DND-41 (cell line): ENCODE data around the gene BCL2L11.

ENCODE experiments used
- ATAC-seq: fragments of 200-7000 bp; cut with Tn5 transposase; 3 replicates; pipeline ENCODE4 v1.9.1; 2021; ENCODE audit warnings: low read depth; ENCODE audit not compliant: insufficient read depth
- DNase-seq: peaks from one replicate; pipeline ENCODE4 v3.0.0-alpha.2; 2020
- H2AFZ ChIP-seq: 2 replicates; pipeline ENCODE4 v1.6.0; 2012; ENCODE audit warnings: low read depth, low read length
- H3K27ac ChIP-seq: 2 replicates; pipeline ENCODE4 v1.5.1; 2012; ENCODE audit warnings: low read length, inconsistent platforms
- H3K27me3 ChIP-seq: fragments of 200-600 bp; sonication (generic); 2 replicates; pipeline ENCODE4 v1.6.0; 2012; ENCODE audit warnings: low read length, mild to moderate bottlenecking, inconsistent platforms; ENCODE audit not compliant: insufficient read depth, poor library complexity
- H3K36me3 ChIP-seq: 2 replicates; pipeline ENCODE4 v1.5.1; 2012; ENCODE audit warnings: low read length, inconsistent platforms; ENCODE audit not compliant: insufficient read depth
- H3K4me1 ChIP-seq: 2 replicates; pipeline ENCODE4 v1.5.1; 2012; ENCODE audit warnings: mild to moderate bottlenecking, low read length; ENCODE audit not compliant: insufficient read depth
- H3K4me2 ChIP-seq: 2 replicates; pipeline ENCODE4 v1.6.0; 2012; ENCODE audit warnings: mild to moderate bottlenecking, moderate library complexity, low read length, inconsistent platforms; ENCODE audit not compliant: insufficient read depth
- H3K4me3 ChIP-seq, 2 experiments: fragments of 200-600 bp in 1 of 2; shearing (Covaris generic) in 1 of 2; 2 replicates each; pipeline ENCODE4 v1.5.1; 2012 to 2016; ENCODE audit warnings: inconsistent platforms in 2 of 2, low read length in 2 of 2, mild to moderate bottlenecking in 2 of 2, low read depth in 1 of 2, moderate library complexity in 1 of 2
- H3K79me2 ChIP-seq: 2 replicates; pipeline ENCODE4 v1.6.0; 2012; ENCODE audit warnings: low read length, inconsistent platforms; ENCODE audit not compliant: insufficient read depth
- H3K9ac ChIP-seq: 2 replicates; pipeline ENCODE4 v1.6.0; 2012; ENCODE audit warnings: low read depth, mild to moderate bottlenecking, inconsistent platforms, low read length, moderate library complexity
- H3K9me3 ChIP-seq: 2 replicates; pipeline ENCODE4 v1.5.1; 2012; ENCODE audit warnings: low read length, moderate library complexity, mild to moderate bottlenecking, inconsistent platforms; ENCODE audit not compliant: insufficient read depth, severe bottlenecking
- H4K20me1 ChIP-seq: 2 replicates; pipeline ENCODE4 v1.6.0; 2012; ENCODE audit warnings: low read length; ENCODE audit not compliant: insufficient read depth
- CTCF ChIP-seq: IDR thresholded peaks from 2 replicates; pipeline ENCODE4 v1.5.1; 2012; ENCODE audit warnings: borderline replicate concordance, low read length, moderate library complexity, mild to moderate bottlenecking; ENCODE audit not compliant: poor library complexity, severe bottlenecking; ENCODE audit errors: extremely low read depth
- EZH2 ChIP-seq: IDR thresholded peaks from 3 replicates; pipeline ENCODE4 v1.6.1; 2012; ENCODE audit warnings: borderline replicate concordance, low read depth, mild to moderate bottlenecking, moderate library complexity, low read length, inconsistent platforms; ENCODE audit not compliant: severe bottlenecking

Gene BCL2L11

GRCh38 chr2:111166115-111166514 lies 45.4 kb downstream of the BCL2L11 start:
- ATAC-seq: no peak
- Histone ChIP-seq H3K9me3 (no peaks in the 10 kb centered on the region), H3K27me3 (no peaks in the 10 kb centered on the region), H3K36me3 (peaks cover 63% of the 10 kb centered on the region), H4K20me1 (peaks cover 23% of the 10 kb centered on the region; the same call in 1 of the 2 replicates), H3K79me2 (peaks cover 16% of the 10 kb centered on the region; the same call in 1 of the 2 replicates), H3K27ac (no peak overlapping the region), H3K4me3 (no peak overlapping the region), H3K4me2 (no peak overlapping the region), H3K9ac (no peak overlapping the region), H3K4me1 (0 out of 2 replicates have a peak, but pooled peaks cover 5% of the 10 kb centered on the region), H2AFZ (no peak overlapping the region)
- no peak for TF ChIP-seq CTCF
- no peak for TF ChIP-seq EZH2
- DNase-seq: no peak

GRCh38 chr2:111167076-111167862 lies 46.6 kb downstream of the BCL2L11 start:
- H3K27ac ChIP-seq: no peak overlapping the region
- H3K27me3 ChIP-seq: no peaks in the 10 kb centered on the region
- DNase-seq: no peak
- TF ChIP-seq EZH2 (no peak), CTCF (no peak)
- H3K79me2 ChIP-seq: peaks cover 6% of the 10 kb centered on the region; the same call in 1 of the 2 replicates
- no peaks in the 10 kb centered on the region for H3K9me3 ChIP-seq
- no peak for ATAC-seq
- H3K36me3 ChIP-seq: peaks cover 52% of the 10 kb centered on the region
- no peak overlapping the region for H3K4me2 ChIP-seq
- H3K9ac ChIP-seq: no peak overlapping the region
- no peak overlapping the region for H3K4me3 ChIP-seq
- 0 out of 2 replicates have a peak, but pooled peaks cover 5% of the 10 kb centered on the region for H3K4me1 ChIP-seq
- peaks cover 14% of the 10 kb centered on the region; the same call in 1 of the 2 replicates for H4K20me1 ChIP-seq
- no peak overlapping the region for H2AFZ ChIP-seq

GRCh38 chr2:111167863-111168162 lies 47.1 kb downstream of the BCL2L11 start:
- no peak overlapping the region for H3K9ac ChIP-seq
- no peak for DNase-seq
- H3K4me1 ChIP-seq: 0 out of 2 replicates have a peak, but pooled peaks cover 5% of the 10 kb centered on the region
- no peaks in the 10 kb centered on the region for H3K27me3 ChIP-seq
- H3K4me3 ChIP-seq: no peak overlapping the region
- H3K4me2 ChIP-seq: no peak overlapping the region
- H3K27ac ChIP-seq: no peak overlapping the region
- H3K36me3 ChIP-seq: peaks cover 46% of the 10 kb centered on the region
- ATAC-seq: no peak
- H2AFZ ChIP-seq: no peak overlapping the region
- peaks cover under 1% of the 10 kb centered on the region; the same call in 1 of the 2 replicates for H3K79me2 ChIP-seq
- no peaks in the 10 kb centered on the region for H3K9me3 ChIP-seq
- peaks cover 11% of the 10 kb centered on the region; the same call in 1 of the 2 replicates for H4K20me1 ChIP-seq
- TF ChIP-seq EZH2: no peak
- no peak for TF ChIP-seq CTCF
